B cell (primary cell): Measurements from ENCODE around the gene ULBP1. TPM values are rescaled to one million over a fixed set of nuclear protein-coding genes. Genes with fewer than 3 reads are reported as not detected.

Source experiments
- ATAC-seq: fragments of 200-7000 bp; cut with Tn5 transposase; one replicate; pipeline ENCODE4 v1.10.0; 2021; ENCODE audit warnings: low read depth, mild to moderate bottlenecking, moderate number of reproducible peaks, moderate library complexity
- CTCF ChIA-PET: fragments of 350-600 bp; sonication (Branson Sonifier 250); formaldehyde crosslinking; loops from one replicate; lab custom pipeline; 2021; ENCODE audit warnings: antibody characterized with exemption, inconsistent platforms; lab: Charles Lee
- POLR2A ChIA-PET: fragments of 350-600 bp; sonication (Branson Sonifier 250); formaldehyde crosslinking; loops from one replicate; lab custom pipeline; 2021; ENCODE audit warnings: antibody characterized with exemption; lab: Charles Lee
- DNase-seq: peaks from one replicate; pipeline ENCODE4 v3.0.0; 2013
- H2AFZ ChIP-seq: 2 replicates; pipeline ENCODE4 v1.6.1; 2012; ENCODE audit warnings: mild to moderate bottlenecking, low read depth, low read length; ENCODE audit not compliant: insufficient read depth, poor library complexity, severe bottlenecking
- H3K27ac ChIP-seq, 2 donors: 1 replicate in 1 of 2; 2 replicates in 1 of 2; pipeline ENCODE4 v1.5.1; 2012 to 2013; ENCODE audit warnings: low read length in 2 of 2, mild to moderate bottlenecking in 2 of 2, moderate library complexity in 1 of 2
- H3K27me3 ChIP-seq, 4 experiments: fragments of 200-600 bp in 1 of 4; sonication (generic) in 1 of 4; replicated peaks in 1 of 4; 1 replicate in 2 of 4; 2 replicates in 2 of 4; pipeline versions ENCODE4 v1.6.1 to v1.7.0; 2013 to 2016; ENCODE audit warnings: low read length in 3 of 4, mild to moderate bottlenecking in 2 of 4, mixed read lengths in 1 of 4, moderate library complexity in 1 of 4; ENCODE audit not compliant: insufficient read depth in 4 of 4, control insufficient read depth in 3 of 4; ENCODE audit errors: control extremely low read depth in 1 of 4
- H3K36me3 ChIP-seq, 2 experiments: replicated peaks in 1 of 2; 1 replicate in 1 of 2; 2 replicates in 1 of 2; pipeline versions ENCODE4 v1.6.1 to v1.7.1; 2013; ENCODE audit warnings: low read length in 1 of 2; ENCODE audit not compliant: insufficient read depth in 2 of 2, control insufficient read depth in 1 of 2; ENCODE audit errors: control extremely low read depth in 1 of 2, extremely low read depth in 1 of 2
- H3K4me1 ChIP-seq, 2 donors: fragments of 200-600 bp in 1 of 2; sonication (generic) in 1 of 2; 1 replicate in 1 of 2; 2 replicates in 1 of 2; pipeline versions ENCODE4 v1.5.1 to v1.6.1; 2013 to 2017; ENCODE audit warnings: low read length in 2 of 2; ENCODE audit not compliant: control insufficient read depth in 2 of 2, insufficient read depth in 2 of 2
- H3K4me2 ChIP-seq: replicated peaks from 2 replicates; pipeline ENCODE3; 2012; ENCODE audit warnings: mild to moderate bottlenecking, low read depth, low read length; ENCODE audit not compliant: poor library complexity, severe bottlenecking
- H3K4me3 ChIP-seq, 5 experiments: fragments of 200-600 bp in 1 of 5; sonication (generic) in 1 of 5; 1 replicate in 3 of 5; 2 replicates in 2 of 5; pipeline versions ENCODE4 v1.5.1 to v1.7.0; 2011 to 2016; ENCODE audit warnings: low read length in 4 of 5, mild to moderate bottlenecking in 4 of 5, low read depth in 2 of 5, control low read depth in 1 of 5, moderate library complexity in 1 of 5; ENCODE audit not compliant: insufficient read depth in 1 of 5; ENCODE audit errors: control extremely low read depth in 1 of 5, extremely low read depth in 1 of 5
- H3K79me2 ChIP-seq: fragments of 200-600 bp; sonication (generic); one replicate; pipeline ENCODE4 v1.6.0; 2016; ENCODE audit warnings: low read length; ENCODE audit not compliant: control insufficient read depth, insufficient read depth
- H3K9ac ChIP-seq: fragments of 200-600 bp; sonication (generic); 2 replicates; pipeline ENCODE4 v1.6.1; 2017; ENCODE audit warnings: mild to moderate bottlenecking, low read length, moderate library complexity
- H3K9me3 ChIP-seq, 3 donors: one replicate each; pipeline versions ENCODE4 v1.6.1 to v1.7.1; 2013; ENCODE audit warnings: low read length in 2 of 3; ENCODE audit not compliant: control insufficient read depth in 2 of 3, insufficient read depth in 1 of 3; ENCODE audit errors: control extremely low read depth in 1 of 3
- H4K20me1 ChIP-seq: 2 replicates; pipeline ENCODE4 v1.6.0; 2012; ENCODE audit warnings: mild to moderate bottlenecking, low read length; ENCODE audit not compliant: insufficient read depth, control insufficient read depth, poor library complexity, severe bottlenecking
- H3K27ac Mint-ChIP-seq: one replicate; pipeline ENCODE4 v1.8.0; 2021; ENCODE audit warnings: mixed read lengths
- H3K27me3 Mint-ChIP-seq: one replicate; pipeline ENCODE4 v1.8.0; 2021; ENCODE audit warnings: mixed read lengths
- H3K4me1 Mint-ChIP-seq: one replicate; pipeline ENCODE4 v1.8.0; 2021; ENCODE audit warnings: mixed read lengths
- H3K4me3 Mint-ChIP-seq: one replicate; pipeline ENCODE4 v1.8.0; 2021; ENCODE audit warnings: mixed read lengths
- H3K9me3 Mint-ChIP-seq: one replicate; pipeline ENCODE4 v1.8.0; 2022; ENCODE audit warnings: mixed read lengths; ENCODE audit not compliant: insufficient read depth
- CTCF ChIP-seq: fragments of 200-600 bp; IDR thresholded peaks from one replicate; pipeline ENCODE4 v1.8.0; 2022; ENCODE audit warnings: antibody characterized with exemption, mild to moderate bottlenecking
- EZH2 ChIP-seq: IDR thresholded peaks from 2 replicates; pipeline ENCODE4 v1.6.1; 2012; ENCODE audit warnings: borderline replicate concordance, low read depth, mild to moderate bottlenecking, moderate library complexity, low read length; ENCODE audit not compliant: insufficient read depth, poor library complexity, severe bottlenecking
- WGBS: methylation state at CpG from one replicate; pipeline ENCODE4 v1.1.5; 2013; ENCODE audit warnings: missing lambda C conversion rate; ENCODE audit not compliant: insufficient coverage; 5-methylcytosine and 5-hydroxymethylcytosine counted together
- intact Hi-C: fragments of 100-400 bp; cut with micrococcal nuclease; formaldehyde crosslinking; loops from one replicate; pipeline ENCODE4 v1.10.0; 2022
- polyA plus RNA-seq: library from polyadenylated mRNA; depleted of rRNA; stranded (reverse); fragments of >200 nt; gene quantifications from 2 replicates; pipeline ENCODE4 v1.2.3, GENCODE V29; 2012
- total RNA-seq, 2 donors: library from RNA; stranded (reverse); fragments of 120-200 nt in 1 of 2; gene quantifications; 1 replicate in 1 of 2; 2 replicates in 1 of 2; pipeline versions ENCODE4 v1.2.3 to v1.2.4, GENCODE V29; 2013 to 2022

ULBP1 gene
- total and polyA plus RNA-seq, 2 donors (not counting 1 experiment from before 2014, with no cell fraction given): 0.04 to 0.12 TPM

GRCh38 chr6:149979293-149979692, 15.6 kb downstream of the ULBP1 start:
- Histone ChIP-seq H3K27ac (no peak overlapping the region), H3K4me1 (peaks cover 0 to 3% of the 10 kb centered on the region in 2 donors), H3K9me3 (peaks cover 0 to 4% (median 0%) of the 10 kb centered on the region in 3 donors), H3K36me3 (no peaks in the 10 kb centered on the region), H3K27me3 (peaks cover 0 to 52% (median 30%) of the 10 kb centered on the region in 4 experiments), H3K9ac (no peak overlapping the region), H3K79me2 (no peaks in the 10 kb centered on the region), H3K4me3 (no peak overlapping the region), H4K20me1 (no peaks in the 10 kb centered on the region), H2AFZ (no peak overlapping the region), H3K4me2 (no peak overlapping the region)
- intact Hi-C loops: no loop called here
- ATAC-seq (no peak), DNase-seq (no peak)
- Mint-ChIP-seq H3K27me3 (peaks cover 60% of the 10 kb centered on the region), H3K4me1 (no peaks in the 10 kb centered on the region), H3K9me3 (no peaks in the 10 kb centered on the region), H3K27ac (no peak overlapping the region), H3K4me3 (no peak overlapping the region)
- TF ChIP-seq EZH2 (no peak), CTCF (no peak)
- ChIA-PET CTCF (no interaction called here), POLR2A (no interaction called here)
- WGBS: 83% methylated on average over 5 of the region's 6 CpGs

GRCh38 chr6:149983145-149983544, 19.4 kb downstream of the ULBP1 start:
- Mint-ChIP-seq H3K27ac (no peak overlapping the region), H3K27me3 (peaks cover 74% of the 10 kb centered on the region), H3K4me1 (no peaks in the 10 kb centered on the region), H3K4me3 (no peak overlapping the region), H3K9me3 (no peaks in the 10 kb centered on the region)
- intact Hi-C loops: no loop called here
- ChIA-PET CTCF (no interaction called here), POLR2A (no interaction called here)
- 11% methylated on average over 3 of the region's 9 CpGs for WGBS
- ATAC-seq (no peak), DNase-seq (no peak)
- Histone ChIP-seq H2AFZ (no peak overlapping the region), H3K9ac (no peak overlapping the region), H3K4me1 (peaks cover 0 to 6% of the 10 kb centered on the region in 2 donors), H3K9me3 (peaks cover 0 to 12% (median 6%) of the 10 kb centered on the region in 3 donors), H3K4me3 (no peak overlapping the region), H4K20me1 (no peaks in the 10 kb centered on the region), H3K79me2 (no peaks in the 10 kb centered on the region), H3K27ac (no peak overlapping the region), H3K4me2 (no peak overlapping the region), H3K36me3 (no peaks in the 10 kb centered on the region), H3K27me3 (peaks cover 0 to 73% (median 62%) of the 10 kb centered on the region in 4 experiments)
- TF ChIP-seq EZH2 (no peak), CTCF (no peak)
